GM18951 (cell line): Measurements from ENCODE around the gene ATG5.
"Not testable (repeated sequence)": the region's sequence is repeated elsewhere in the genome, so short reads cannot be mapped to it uniquely, and the experiment has no call there.

Experiments
- POLR2A ChIP-seq: IDR thresholded peaks from 4 replicates; pipeline ENCODE4 v1.6.1; 2011; ENCODE audit warnings: mild to moderate bottlenecking; ENCODE audit not compliant: insufficient read length, insufficient read depth; ENCODE audit errors: extremely low read depth
- in situ Hi-C: fragments of 300-500 bp; cut with MboI; formaldehyde crosslinking; loops from one replicate; pipeline ENCODE4 v1.12.0; 2022; ENCODE audit warnings: low sequenced_read_pairs, mixed read lengths, inconsistent platforms; ENCODE audit not compliant: unreplicated experiment

ATG5 gene

GRCh38 chr6:106152952-106153351, 172.6 kb downstream of the ATG5 start:
- in situ Hi-C loops = no loop called here

GRCh38 chr6:106152476-106152875, 173.1 kb downstream of the ATG5 start:
- in situ Hi-C loops = not testable (repeated sequence)

More at GRCh38 chr6:106152952-106153351, 172.6 kb downstream of the ATG5 start:
- TF ChIP-seq POLR2A = no peak

GRCh38 chr6:106149472-106150069, 176.0 kb downstream of the ATG5 start:
- in situ Hi-C loops = no loop called here

GRCh38 chr6:106147476-106147875, 178.1 kb downstream of the ATG5 start:
- in situ Hi-C loops = no loop called here
- no peak for TF ChIP-seq POLR2A

More at GRCh38 chr6:106149472-106150069, 176.0 kb downstream of the ATG5 start:
- no peak for TF ChIP-seq POLR2A

- no peak for TF ChIP-seq POLR2A
- in situ Hi-C loops = no loop called here
Measured at GRCh38 chr6:106146852-106147351, 178.7 kb downstream of the ATG5 start.

GRCh38 chr6:106145741-106146227, 179.8 kb downstream of the ATG5 start:
- in situ Hi-C loops = no loop called here

GRCh38 chr6:106145144-106145543, 180.4 kb downstream of the ATG5 start:
- in situ Hi-C loops = no loop called here

More at GRCh38 chr6:106145741-106146227, 179.8 kb downstream of the ATG5 start:
- no peak for TF ChIP-seq POLR2A

GRCh38 chr6:106143665-106144064, 181.9 kb downstream of the ATG5 start:
- TF ChIP-seq POLR2A = no peak
- in situ Hi-C loops = no loop called here

More at GRCh38 chr6:106145144-106145543, 180.4 kb downstream of the ATG5 start:
- TF ChIP-seq POLR2A = no peak

- in situ Hi-C loops = no loop called here
- no peak for TF ChIP-seq POLR2A
Measured at GRCh38 chr6:106142876-106143431, 182.6 kb downstream of the ATG5 start.

- peak; percentile 23 for TF ChIP-seq POLR2A
- in situ Hi-C loops = no loop called here
Measured at GRCh38 chr6:106141441-106142237, 183.9 kb downstream of the ATG5 start.

GRCh38 chr6:106138151-106138550, 187.4 kb downstream of the ATG5 start:
- in situ Hi-C loops = no loop called here
- TF ChIP-seq POLR2A = no peak

- TF ChIP-seq POLR2A = no peak
- in situ Hi-C loops = no loop called here
Measured at GRCh38 chr6:106136845-106137244, 188.7 kb downstream of the ATG5 start.

GRCh38 chr6:106135911-106136571, 189.5 kb downstream of the ATG5 start:
- no peak for TF ChIP-seq POLR2A
- in situ Hi-C loops = no loop called here
